Esophagus muscularis mucosa (tissue), 4 donors: ENCODE data around the gene DIP2C. TPM values are rescaled to one million over a fixed set of nuclear protein-coding genes. Genes with fewer than 3 reads are reported as not detected.
A peak's percentile ranks its signal among the peaks of the same experiment; 100 is the strongest.

Experiments used
- DNase-seq: peaks from one replicate; pipeline ENCODE4 v3.0.0-alpha.2; 2017; ENCODE audit errors: extremely low spot score
- H3K27ac ChIP-seq, 4 donors: fragments of 200-600 bp; sonication (generic); replicated peaks in 1 of 4; 1 replicate in 3 of 4; 2 replicates in 1 of 4; pipeline ENCODE4 v1.5.1; 2016 to 2019; ENCODE audit warnings: mild to moderate bottlenecking in 1 of 4
- H3K27me3 ChIP-seq, 4 donors: fragments of 200-600 bp; sonication (generic); one replicate each; pipeline versions ENCODE4 v1.5.1 to v1.6.0; 2016 to 2019
- H3K36me3 ChIP-seq, 4 donors: fragments of 200-600 bp; sonication (generic); one replicate each; pipeline ENCODE4 v1.5.1; 2016 to 2019
- H3K4me1 ChIP-seq, 4 donors: fragments of 200-600 bp; sonication (generic); one replicate each; pipeline ENCODE4 v1.5.1; 2016 to 2019
- H3K4me3 ChIP-seq, 4 donors: fragments of 200-600 bp; sonication (generic); 1 replicate in 2 of 4; 2 replicates in 2 of 4; pipeline ENCODE4 v1.5.1; 2016 to 2019; ENCODE audit warnings: mild to moderate bottlenecking in 4 of 4, moderate library complexity in 1 of 4
- H3K9me3 ChIP-seq, 4 donors: fragments of 200-600 bp; sonication (generic); 1 replicate in 3 of 4; 2 replicates in 1 of 4; pipeline ENCODE4 v1.5.1; 2016 to 2019
- CTCF ChIP-seq, 3 experiments: fragments of 200-600 bp in 2 of 3; fragments of 450-650 bp in 1 of 3; sonication (generic) in 2 of 3; IDR thresholded peaks; one replicate each; pipeline ENCODE4 v1.5.1; 2017 to 2019; ENCODE audit warnings: antibody characterized with exemption in 3 of 3, mild to moderate bottlenecking in 2 of 3, moderate library complexity in 1 of 3
- EP300 ChIP-seq: sonication (generic); formaldehyde crosslinking; IDR thresholded peaks from one replicate; pipeline ENCODE4 v1.6.1; 2017; ENCODE audit warnings: antibody characterized with exemption
- POLR2A ChIP-seq: fragments of 450-650 bp; IDR thresholded peaks from one replicate; pipeline ENCODE4 v1.6.1; 2017; ENCODE audit warnings: antibody characterized with exemption, moderate library complexity, mild to moderate bottlenecking, low read depth
- POLR2AphosphoS5 ChIP-seq, 2 donors: sonication (generic); formaldehyde crosslinking; IDR thresholded peaks; one replicate each; pipeline ENCODE4 v1.6.1; 2017; ENCODE audit warnings: antibody characterized with exemption in 2 of 2
- WGBS: methylation state at CpG from one replicate; pipeline ENCODE4 v1.1.5; 2018; 5-methylcytosine and 5-hydroxymethylcytosine counted together
- intact Hi-C: fragments of 100-400 bp; cut with DNase I; formaldehyde crosslinking; loops from one replicate; pipeline ENCODE4 v1.15.1; 2023
- total RNA-seq, 4 donors: library from RNA; depleted of rRNA; stranded (reverse); fragments of >200 nt; gene quantifications; one replicate each; pipeline versions ENCODE4 v1.1.0 to v1.2.1, GENCODE V29; 2016

Gene DIP2C
- total RNA-seq, 4 donors from 2014 or later = 38.6 to 66.4 (median 55.7) TPM

GRCh38 chr10:569961-570627 is 119.4 kb downstream of the DIP2C start:
- peaks cover 0 to 7% (median 3%) of the 10 kb centered on the region in 4 donors for H3K9me3 ChIP-seq
- DNase-seq = no peak
- H3K4me1 ChIP-seq = peaks cover 15 to 74% (median 64%) of the 10 kb centered on the region in 4 donors
- no peaks in the 10 kb centered on the region for H3K27me3 ChIP-seq
- intact Hi-C loops = no loop called here
- TF ChIP-seq CTCF (IDR thresholded peaks at IDR 0.05) (no peak), POLR2A (no peak), POLR2AphosphoS5 (IDR thresholded peaks at IDR 0.05) (no peak), EP300 (no peak)
- H3K4me3 ChIP-seq = no peak overlapping the region
- H3K36me3 ChIP-seq = no peaks in the 10 kb centered on the region
- H3K27ac ChIP-seq = peak overlapping the region; percentile 30 to 81 (median 72)
- WGBS = 87% methylated on average over 6 of the region's 7 CpGs

DNA sequence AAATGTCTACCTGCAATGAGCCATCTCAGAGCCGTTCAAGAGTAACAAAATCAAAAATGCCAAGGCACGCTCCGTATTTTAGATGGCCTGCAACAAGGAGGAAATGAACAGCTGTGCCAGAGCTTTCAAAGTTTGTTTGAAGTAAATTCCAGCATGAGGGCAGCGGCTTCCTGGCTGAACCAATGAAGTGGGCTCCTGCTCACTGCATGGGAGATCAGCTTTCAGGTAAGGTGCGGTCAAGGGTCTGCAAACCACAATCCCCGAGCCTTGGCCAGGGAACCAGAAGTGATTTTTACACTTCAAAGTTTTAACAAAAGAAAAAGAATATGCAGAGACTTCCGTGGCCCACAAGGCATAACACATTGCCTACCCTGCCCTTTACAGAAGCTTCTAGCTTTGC is 120.6 kb downstream of the DIP2C start:
- no peak overlapping the region for H3K27ac ChIP-seq
- TF ChIP-seq EP300 = no peak
- H3K27me3 ChIP-seq = no peaks in the 10 kb centered on the region
- no peak overlapping the region for H3K4me3 ChIP-seq
- H3K4me1 ChIP-seq = peaks cover 12 to 72% (median 59%) of the 10 kb centered on the region in 4 donors
- 96% methylated on average over 7 of the region's 7 CpGs for WGBS
- peaks cover 0 to 7% (median 3%) of the 10 kb centered on the region in 4 donors for H3K9me3 ChIP-seq
- intact Hi-C loops = no loop called here
- no peaks in the 10 kb centered on the region for H3K36me3 ChIP-seq
- no peak for DNase-seq

GRCh38 chr10:567869-568268 is 121.6 kb downstream of the DIP2C start:
- DNase-seq = no peak
- TF ChIP-seq POLR2A = no peak
- TF ChIP-seq EP300 = no peak
- no peak for TF ChIP-seq CTCF (IDR thresholded peaks at IDR 0.05)
- no peak for TF ChIP-seq POLR2AphosphoS5 (IDR thresholded peaks at IDR 0.05)
- Histone ChIP-seq H3K27me3 (no peaks in the 10 kb centered on the region), H3K4me3 (no peak overlapping the region), H3K9me3 (peaks cover 0 to 7% (median 3%) of the 10 kb centered on the region in 4 donors), H3K27ac (no peak overlapping the region), H3K36me3 (no peaks in the 10 kb centered on the region), H3K4me1 (peaks cover 13 to 74% (median 58%) of the 10 kb centered on the region in 4 donors)
- intact Hi-C loops = no loop called here
- 87% methylated on average over 9 of the region's 12 CpGs for WGBS

DNA sequence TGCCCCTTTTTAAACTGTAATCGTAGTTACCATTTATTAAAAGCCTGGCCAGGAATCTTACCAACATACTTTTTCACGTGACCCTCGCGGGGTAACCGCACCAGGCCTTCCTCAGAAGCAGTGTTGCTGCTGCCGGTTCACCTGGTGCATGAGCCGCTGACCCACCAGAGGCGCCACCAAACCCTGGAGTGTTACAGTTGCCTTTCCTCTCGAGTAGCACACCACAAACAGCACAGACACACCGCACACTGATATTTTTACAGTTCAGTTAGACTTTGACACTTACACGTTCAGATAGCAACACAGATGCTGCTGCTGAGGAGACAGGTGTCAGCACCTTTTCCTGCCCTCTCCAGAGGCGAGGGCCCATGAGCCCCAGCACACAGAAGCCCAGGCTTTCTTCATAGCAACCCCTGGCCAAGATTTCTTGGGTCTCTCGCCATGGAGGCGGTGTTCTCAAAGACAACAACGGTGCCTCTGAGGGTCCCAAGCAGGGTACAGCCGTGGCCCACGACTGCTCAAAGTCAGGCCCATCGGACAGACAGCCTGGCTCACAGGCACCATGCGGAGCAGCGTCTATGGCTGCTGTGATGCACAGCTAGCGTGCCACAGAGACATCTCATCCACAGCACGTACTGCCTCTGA is 123.1 kb downstream of the DIP2C start:
- no peak overlapping the region for H3K27ac ChIP-seq
- no peaks in the 10 kb centered on the region for H3K36me3 ChIP-seq
- intact Hi-C loops = no loop called here
- TF ChIP-seq CTCF (IDR thresholded peaks at IDR 0.05) = no peak
- no peak for TF ChIP-seq POLR2AphosphoS5 (IDR thresholded peaks at IDR 0.05)
- no peak for TF ChIP-seq EP300
- no peak for TF ChIP-seq POLR2A
- H3K4me3 ChIP-seq = no peak overlapping the region
- no peaks in the 10 kb centered on the region for H3K27me3 ChIP-seq
- no peak for DNase-seq
- WGBS = 87% methylated on average over 15 of the region's 22 CpGs
- H3K4me1 ChIP-seq = peaks cover 21 to 72% (median 58%) of the 10 kb centered on the region in 4 donors
- peaks cover 0 to 7% (median 3%) of the 10 kb centered on the region in 4 donors for H3K9me3 ChIP-seq

GRCh38 chr10:565676-566075 is 123.8 kb downstream of the DIP2C start:
- no peak for DNase-seq
- H3K27me3 ChIP-seq = no peaks in the 10 kb centered on the region
- peaks cover 19 to 70% (median 57%) of the 10 kb centered on the region in 4 donors for H3K4me1 ChIP-seq
- TF ChIP-seq CTCF (IDR thresholded peaks at IDR 0.05) = no peak
- intact Hi-C loops = no loop called here
- WGBS = 78% methylated on average over 13 of the region's 13 CpGs
- H3K4me3 ChIP-seq = no peak overlapping the region
- no peak overlapping the region for H3K27ac ChIP-seq
- no peaks in the 10 kb centered on the region for H3K36me3 ChIP-seq
- H3K9me3 ChIP-seq = peaks cover 0 to 7% (median 3%) of the 10 kb centered on the region in 4 donors
